SK-N-SH (cell line): ENCODE results near the gene SLC25A53. TPM values are rescaled to one million over a fixed set of nuclear protein-coding genes. Genes with fewer than 3 reads are reported as not detected.
A peak's percentile ranks its signal among the peaks of the same experiment; 100 is the strongest.

Experiments
- CTCF ChIA-PET: fragments of 300-600, 350-600 bp; formaldehyde crosslinking; extraction: SDS; loops from one replicate; lab custom pipeline; 2021; lab: Yijun Ruan, JAX
- POLR2A ChIA-PET: fragments of 350-600 bp; sonication (Branson Sonifier 250); formaldehyde crosslinking; extraction: SDS; loops from one replicate; lab custom pipeline; 2020; ENCODE audit warnings: antibody characterized with exemption, inconsistent platforms; lab: Yijun Ruan, JAX
- DNase-seq: peaks from one replicate; pipeline ENCODE4 v3.0.0; 2012
- H2AFZ ChIP-seq: fragments of 200-600 bp; sonication (generic); 2 replicates; pipeline ENCODE4 v1.8.1; 2016; ENCODE audit warnings: antibody characterized with exemption, mild to moderate bottlenecking, low read depth
- H3F3A ChIP-seq: fragments of 200-600 bp; sonication (generic); replicated peaks from 2 replicates; pipeline ENCODE3; 2016; ENCODE audit warnings: antibody characterized with exemption, mild to moderate bottlenecking; ENCODE audit not compliant: insufficient read depth
- H3K27ac ChIP-seq, 2 experiments: fragments of 200-500 bp in 1 of 2; fragments of 200-600 bp in 1 of 2; sonication (Bioruptor generic) in 1 of 2; sonication (generic), shearing (Covaris generic) in 1 of 2; 2 replicates each; pipeline versions ENCODE4 v1.5.1 to v1.6.1; 2014 to 2016; ENCODE audit warnings: low read depth in 2 of 2, inconsistent platforms in 1 of 2, low read length in 1 of 2, mild to moderate bottlenecking in 1 of 2, mixed read lengths in 1 of 2
- H3K27me3 ChIP-seq: fragments of 200-600 bp; sonication (generic), shearing (Covaris generic); 2 replicates; pipeline ENCODE4 v1.6.1; 2016; ENCODE audit warnings: mixed run types; ENCODE audit not compliant: insufficient read depth
- H3K36me3 ChIP-seq, 2 experiments: fragments of 200-500 bp in 1 of 2; fragments of 200-600 bp in 1 of 2; sonication (Bioruptor generic) in 1 of 2; sonication (generic) in 1 of 2; replicated peaks in 1 of 2; 2 replicates each; pipeline versions ENCODE3 to v1.5.1; 2014 to 2016; ENCODE audit warnings: low read length in 1 of 2, mild to moderate bottlenecking in 1 of 2; ENCODE audit not compliant: insufficient read depth in 2 of 2, control insufficient read depth in 1 of 2
- H3K4me1 ChIP-seq, 2 experiments: fragments of 200-500 bp in 1 of 2; fragments of 200-600 bp in 1 of 2; sonication (Bioruptor generic) in 1 of 2; sonication (generic), shearing (Covaris generic) in 1 of 2; 2 replicates each; pipeline versions ENCODE4 v1.5.1 to v1.6.1; 2014 to 2016; ENCODE audit warnings: low read depth in 1 of 2, low read length in 1 of 2, mixed run types in 1 of 2; ENCODE audit not compliant: insufficient read depth in 2 of 2, control insufficient read depth in 1 of 2
- H3K4me2 ChIP-seq: fragments of 200-600 bp; sonication (generic), shearing (Covaris generic); 2 replicates; pipeline ENCODE4 v1.6.1; 2017; ENCODE audit warnings: mixed run types
- H3K4me3 ChIP-seq, 2 experiments: fragments of 200-500 bp in 1 of 2; fragments of 200-600 bp in 1 of 2; sonication (Bioruptor generic) in 1 of 2; sonication (generic), shearing (Covaris generic) in 1 of 2; 2 replicates each; pipeline versions ENCODE4 v1.5.1 to v1.8.1; 2014 to 2016; ENCODE audit warnings: low read depth in 2 of 2, inconsistent platforms in 1 of 2, low read length in 1 of 2, mild to moderate bottlenecking in 1 of 2, mixed read lengths in 1 of 2, moderate library complexity in 1 of 2
- H3K79me2 ChIP-seq: fragments of 200-600 bp; sonication (generic); 2 replicates; pipeline ENCODE4 v1.8.1; 2017; ENCODE audit warnings: mild to moderate bottlenecking; ENCODE audit not compliant: insufficient read depth
- H3K9ac ChIP-seq: fragments of 200-600 bp; sonication (generic); 2 replicates; pipeline ENCODE4 v1.6.1; 2017; ENCODE audit warnings: mixed run types
- H3K9me2 ChIP-seq: fragments of 200-600 bp; sonication (generic); 2 replicates; pipeline ENCODE4 v1.6.1; 2017; ENCODE audit warnings: mixed run types
- H3K9me3 ChIP-seq: fragments of 200-600 bp; sonication (generic); 2 replicates; pipeline ENCODE4 v1.6.1; 2017; ENCODE audit warnings: mixed run types, mild to moderate bottlenecking, moderate library complexity
- H4K20me1 ChIP-seq: fragments of 200-600 bp; sonication (generic); 2 replicates; pipeline ENCODE4 v1.6.1; 2017; ENCODE audit warnings: mild to moderate bottlenecking, mixed run types; ENCODE audit not compliant: insufficient read depth
- CHD2 ChIP-seq: fragments of 150-350 bp; IDR thresholded peaks from 2 replicates; pipeline ENCODE4 v1.6.1; 2018; ENCODE audit warnings: low read length; ENCODE audit not compliant: partially characterized antibody
- ELF1 ChIP-seq: IDR thresholded peaks from 2 replicates; pipeline ENCODE4 v1.4.0; 2012
- EZH2phosphoT487 ChIP-seq: fragments of 200-600 bp; sonication (generic); IDR thresholded peaks from 2 replicates; pipeline ENCODE4 v1.6.1; 2017; ENCODE audit warnings: low read depth, mixed run types, mild to moderate bottlenecking, antibody characterized with exemption, moderate library complexity, borderline replicate concordance
- FOSL2 ChIP-seq: IDR thresholded peaks from 2 replicates; pipeline ENCODE4 v1.4.0; 2012; ENCODE audit warnings: low read depth, mild to moderate bottlenecking, moderate library complexity, borderline replicate concordance
- GABPA ChIP-seq: IDR thresholded peaks from 2 replicates; pipeline ENCODE4 v1.4.0; 2012; ENCODE audit warnings: low read depth, mild to moderate bottlenecking
- JUND ChIP-seq: IDR thresholded peaks from 2 replicates; pipeline ENCODE4 v1.4.0; 2012
- MEF2A ChIP-seq: IDR thresholded peaks from 2 replicates; pipeline ENCODE4 v1.4.0; 2012; ENCODE audit warnings: low read depth, borderline replicate concordance
- MXI1 ChIP-seq: IDR thresholded peaks from 2 replicates; pipeline ENCODE4 v1.6.1; 2012; ENCODE audit warnings: mild to moderate bottlenecking, low read depth, low read length, improper control_type of control experiment
- NFIC ChIP-seq: IDR thresholded peaks from 2 replicates; pipeline ENCODE4 v1.4.0; 2012; ENCODE audit warnings: borderline replicate concordance
- RAD21 ChIP-seq: IDR thresholded peaks from 2 replicates; pipeline ENCODE4 v1.6.1; 2012; ENCODE audit warnings: mild to moderate bottlenecking, low read length
- RFX5 ChIP-seq: IDR thresholded peaks from 2 replicates; pipeline ENCODE4 v1.6.1; 2012; ENCODE audit warnings: mild to moderate bottlenecking, improper control_type of control experiment, low read length
- SIN3A ChIP-seq: IDR thresholded peaks from 2 replicates; pipeline ENCODE4 v1.6.1; 2012; ENCODE audit warnings: low read depth, mild to moderate bottlenecking, low read length, moderate library complexity, borderline replicate concordance
- SMC3 ChIP-seq: IDR thresholded peaks from 2 replicates; pipeline ENCODE4 v1.6.1; 2012; ENCODE audit warnings: low read depth, low read length, improper control_type of control experiment
- TAF1 ChIP-seq: IDR thresholded peaks from 2 replicates; pipeline ENCODE4 v1.6.1; 2012; ENCODE audit warnings: low read depth, mild to moderate bottlenecking, low read length, moderate library complexity, borderline replicate concordance
- TCF12 ChIP-seq: IDR thresholded peaks from 2 replicates; pipeline ENCODE4 v1.4.0; 2012
- TEAD4 ChIP-seq: IDR thresholded peaks from 2 replicates; pipeline ENCODE4 v1.4.0; 2012; ENCODE audit warnings: mild to moderate bottlenecking, borderline replicate concordance; ENCODE audit not compliant: insufficient read depth
- WGBS: methylation state at CpG from one replicate; pipeline ENCODE4 v1.1.6; 2017; ENCODE audit warnings: low lambda C conversion rate; 5-methylcytosine and 5-hydroxymethylcytosine counted together
- polyA plus RNA-seq, 3 experiments: library from polyadenylated mRNA; depleted of rRNA; stranded (reverse); fragments of >200 nt; gene quantifications; 2 replicates each; pipeline ENCODE4 v1.2.3, GENCODE V29; 2012
- TF ChIP-seq, protein P1 (sequence below): IDR thresholded peaks from 2 replicates; pipeline ENCODE4 v1.6.1; 2012; ENCODE audit warnings: mild to moderate bottlenecking, low read depth, low read length, moderate library complexity
- TF ChIP-seq, protein P2 (sequence below): IDR thresholded peaks from 2 replicates; pipeline ENCODE4; 2012
- TF ChIP-seq, protein P3 (sequence below): fragments of 150-350 bp; IDR thresholded peaks from 2 replicates; pipeline ENCODE4 v1.6.1; 2016; ENCODE audit warnings: mild to moderate bottlenecking, low read depth, low read length
- TF ChIP-seq, protein P4 (sequence below): IDR thresholded peaks from 2 replicates; pipeline ENCODE4 v1.4.0; 2012; ENCODE audit warnings: low read depth, borderline replicate concordance
- TF ChIP-seq, protein P5 (sequence below): IDR thresholded peaks from 2 replicates; pipeline ENCODE4 v1.4.0; 2012; ENCODE audit warnings: low read depth
- TF ChIP-seq, protein P6 (sequence below): fragments of 200-600 bp; sonication (generic); IDR thresholded peaks from 2 replicates; pipeline ENCODE4 v1.6.1; 2017; ENCODE audit warnings: antibody characterized with exemption, mild to moderate bottlenecking, moderate library complexity

SLC25A53 gene, protein sequence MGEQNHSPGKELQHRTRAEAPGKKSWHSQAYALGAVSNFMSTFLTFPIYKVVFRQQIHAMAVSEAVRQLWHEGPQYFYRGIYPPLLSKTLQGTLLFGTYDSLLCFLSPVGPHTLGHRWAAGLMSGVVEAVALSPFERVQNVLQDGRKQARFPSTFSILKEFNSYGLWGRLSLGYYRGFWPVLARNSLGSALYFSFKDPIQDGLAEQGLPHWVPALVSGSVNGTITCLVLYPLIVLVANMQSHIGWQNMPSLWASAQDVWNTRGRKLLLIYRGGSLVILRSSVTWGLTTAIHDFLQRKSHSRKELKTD
- 5.6 and 5.9 TPM in 2 replicates for polyA plus RNA-seq (2012; rRNA removed)
- polyA plus RNA-seq (2012; cell fraction: cytosol; rRNA removed), result 4.9 and 5.6 TPM in 2 replicates
- 4.9 and 5.2 TPM in 2 replicates for polyA plus RNA-seq (2012; cell fraction: nucleus; rRNA removed)

DNA sequence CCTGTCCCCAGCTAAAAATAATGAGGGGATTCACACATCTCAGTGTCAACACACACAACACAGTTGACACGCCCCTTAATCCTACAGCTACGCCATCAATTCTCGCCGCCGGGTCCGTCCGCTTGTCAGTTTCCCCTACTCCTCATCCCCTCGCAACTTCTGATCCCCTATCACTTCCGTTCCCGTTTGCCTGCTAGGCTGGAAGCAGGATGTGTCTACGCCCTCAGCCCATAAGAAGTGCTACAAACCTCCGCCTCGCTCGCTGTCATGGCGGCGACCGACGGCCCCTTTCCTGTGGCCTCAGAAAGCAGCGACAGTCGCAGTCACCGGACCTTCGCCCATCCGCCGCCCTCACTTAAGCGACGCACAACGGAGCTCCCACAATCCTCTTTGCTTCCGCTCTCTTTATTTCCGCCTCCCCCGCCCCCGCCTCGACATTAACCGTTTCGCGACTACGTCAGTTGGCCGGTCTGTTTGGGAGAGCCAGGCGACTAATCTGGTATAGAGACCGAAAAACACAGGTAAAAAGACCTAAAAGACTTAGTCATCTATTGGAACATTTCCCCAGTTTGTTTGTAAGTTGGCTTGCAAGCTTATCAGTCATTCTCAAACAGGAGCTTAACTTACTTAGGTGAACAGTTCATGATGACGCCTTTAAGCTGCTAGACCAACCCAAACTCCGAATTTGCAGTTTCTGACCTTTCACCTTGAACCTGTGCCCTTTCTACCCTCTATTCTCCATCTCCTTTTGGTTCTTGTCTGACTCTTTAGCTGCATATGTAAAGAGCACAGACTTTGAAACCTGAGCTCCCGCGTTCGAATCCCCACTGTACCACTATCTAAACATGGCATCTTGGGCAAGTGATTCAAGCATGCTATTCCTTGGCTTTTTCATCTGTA, at the start of gene SLC25A53:
Gene SLC25A53, minus strand, starts transcription at position 380 of the 900 bp plus-strand sequence. CDS start 51,752 bp downstream, outside the sequence.
- Histone ChIP-seq H2AFZ (peak within 1 kb of the TSS; percentile 84), H3F3A (peaks cover 2% of the 10 kb centered on the region), H3K27ac (peak within 1 kb of the TSS; percentile 87 to 93), H3K9me3 (no peaks in the 10 kb centered on the region), H3K4me1 (no peaks in the 10 kb centered on the region; a peak in 1 of 4 replicates), H4K20me1 (no peaks in the 10 kb centered on the region), H3K36me3 (peaks cover 0 to 3% of the 10 kb centered on the region in 2 experiments), H3K9ac (peak within 1 kb of the TSS; percentile 75), H3K9me2 (no peaks in the 10 kb centered on the region), H3K27me3 (no peaks in the 10 kb centered on the region), H3K4me2 (peak within 1 kb of the TSS; percentile 66), H3K4me3 (peak within 1 kb of the TSS; percentile 66), H3K79me2 (peaks cover 13% of the 10 kb centered on the region)
- ChIA-PET POLR2A (interaction anchor here (1.6 kb wide), 1 partner anchor 9 kb away, joined by 11 read pairs; the partner anchor contains the start of gene FAM199X), CTCF (interaction anchor here (1.5 to 2.3 kb wide), 2 partner anchors 9 to 20 kb away, joined by 8 to 15 read pairs; partner anchors contain the start of gene FAM199X)
- 24% methylated on average over 43 of the region's 44 CpGs for WGBS
- peak; percentile 67 for DNase-seq
- TF ChIP-seq SIN3A (no peak), TAF1 (peak; percentile 29; the same call in 1 of the 2 replicates), GABPA (peak; percentile 85), MEF2A (no peak), NFIC (no peak), MXI1 (0 out of 2 replicates have a peak, but pooled peaks have one; percentile 26), EZH2phosphoT487 (no peak), CHD2 (no peak), FOSL2 (no peak), RFX5 (no peak), ELF1 (peak; percentile 72), SMC3 (no peak), RAD21 (no peak), TCF12 (no peak), TEAD4 (no peak), JUND (no peak)
- TF ChIP-seq, protein P1, sequence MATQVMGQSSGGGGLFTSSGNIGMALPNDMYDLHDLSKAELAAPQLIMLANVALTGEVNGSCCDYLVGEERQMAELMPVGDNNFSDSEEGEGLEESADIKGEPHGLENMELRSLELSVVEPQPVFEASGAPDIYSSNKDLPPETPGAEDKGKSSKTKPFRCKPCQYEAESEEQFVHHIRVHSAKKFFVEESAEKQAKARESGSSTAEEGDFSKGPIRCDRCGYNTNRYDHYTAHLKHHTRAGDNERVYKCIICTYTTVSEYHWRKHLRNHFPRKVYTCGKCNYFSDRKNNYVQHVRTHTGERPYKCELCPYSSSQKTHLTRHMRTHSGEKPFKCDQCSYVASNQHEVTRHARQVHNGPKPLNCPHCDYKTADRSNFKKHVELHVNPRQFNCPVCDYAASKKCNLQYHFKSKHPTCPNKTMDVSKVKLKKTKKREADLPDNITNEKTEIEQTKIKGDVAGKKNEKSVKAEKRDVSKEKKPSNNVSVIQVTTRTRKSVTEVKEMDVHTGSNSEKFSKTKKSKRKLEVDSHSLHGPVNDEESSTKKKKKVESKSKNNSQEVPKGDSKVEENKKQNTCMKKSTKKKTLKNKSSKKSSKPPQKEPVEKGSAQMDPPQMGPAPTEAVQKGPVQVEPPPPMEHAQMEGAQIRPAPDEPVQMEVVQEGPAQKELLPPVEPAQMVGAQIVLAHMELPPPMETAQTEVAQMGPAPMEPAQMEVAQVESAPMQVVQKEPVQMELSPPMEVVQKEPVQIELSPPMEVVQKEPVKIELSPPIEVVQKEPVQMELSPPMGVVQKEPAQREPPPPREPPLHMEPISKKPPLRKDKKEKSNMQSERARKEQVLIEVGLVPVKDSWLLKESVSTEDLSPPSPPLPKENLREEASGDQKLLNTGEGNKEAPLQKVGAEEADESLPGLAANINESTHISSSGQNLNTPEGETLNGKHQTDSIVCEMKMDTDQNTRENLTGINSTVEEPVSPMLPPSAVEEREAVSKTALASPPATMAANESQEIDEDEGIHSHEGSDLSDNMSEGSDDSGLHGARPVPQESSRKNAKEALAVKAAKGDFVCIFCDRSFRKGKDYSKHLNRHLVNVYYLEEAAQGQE, result no peak
- TF ChIP-seq, protein P2, sequence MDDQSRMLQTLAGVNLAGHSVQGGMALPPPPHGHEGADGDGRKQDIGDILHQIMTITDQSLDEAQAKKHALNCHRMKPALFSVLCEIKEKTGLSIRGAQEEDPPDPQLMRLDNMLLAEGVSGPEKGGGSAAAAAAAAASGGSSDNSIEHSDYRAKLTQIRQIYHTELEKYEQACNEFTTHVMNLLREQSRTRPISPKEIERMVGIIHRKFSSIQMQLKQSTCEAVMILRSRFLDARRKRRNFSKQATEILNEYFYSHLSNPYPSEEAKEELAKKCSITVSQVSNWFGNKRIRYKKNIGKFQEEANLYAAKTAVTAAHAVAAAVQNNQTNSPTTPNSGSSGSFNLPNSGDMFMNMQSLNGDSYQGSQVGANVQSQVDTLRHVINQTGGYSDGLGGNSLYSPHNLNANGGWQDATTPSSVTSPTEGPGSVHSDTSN, result 0 out of 2 replicates have a peak, but pooled peaks have one; percentile 10
- TF ChIP-seq, protein P3, sequence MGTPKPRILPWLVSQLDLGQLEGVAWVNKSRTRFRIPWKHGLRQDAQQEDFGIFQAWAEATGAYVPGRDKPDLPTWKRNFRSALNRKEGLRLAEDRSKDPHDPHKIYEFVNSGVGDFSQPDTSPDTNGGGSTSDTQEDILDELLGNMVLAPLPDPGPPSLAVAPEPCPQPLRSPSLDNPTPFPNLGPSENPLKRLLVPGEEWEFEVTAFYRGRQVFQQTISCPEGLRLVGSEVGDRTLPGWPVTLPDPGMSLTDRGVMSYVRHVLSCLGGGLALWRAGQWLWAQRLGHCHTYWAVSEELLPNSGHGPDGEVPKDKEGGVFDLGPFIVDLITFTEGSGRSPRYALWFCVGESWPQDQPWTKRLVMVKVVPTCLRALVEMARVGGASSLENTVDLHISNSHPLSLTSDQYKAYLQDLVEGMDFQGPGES, result no peak
- TF ChIP-seq, protein P4, sequence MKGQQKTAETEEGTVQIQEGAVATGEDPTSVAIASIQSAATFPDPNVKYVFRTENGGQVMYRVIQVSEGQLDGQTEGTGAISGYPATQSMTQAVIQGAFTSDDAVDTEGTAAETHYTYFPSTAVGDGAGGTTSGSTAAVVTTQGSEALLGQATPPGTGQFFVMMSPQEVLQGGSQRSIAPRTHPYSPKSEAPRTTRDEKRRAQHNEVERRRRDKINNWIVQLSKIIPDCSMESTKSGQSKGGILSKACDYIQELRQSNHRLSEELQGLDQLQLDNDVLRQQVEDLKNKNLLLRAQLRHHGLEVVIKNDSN, result no peak
- TF ChIP-seq, protein P5, sequence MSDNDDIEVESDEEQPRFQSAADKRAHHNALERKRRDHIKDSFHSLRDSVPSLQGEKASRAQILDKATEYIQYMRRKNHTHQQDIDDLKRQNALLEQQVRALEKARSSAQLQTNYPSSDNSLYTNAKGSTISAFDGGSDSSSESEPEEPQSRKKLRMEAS, result peak; percentile 26
- TF ChIP-seq, protein P6, sequence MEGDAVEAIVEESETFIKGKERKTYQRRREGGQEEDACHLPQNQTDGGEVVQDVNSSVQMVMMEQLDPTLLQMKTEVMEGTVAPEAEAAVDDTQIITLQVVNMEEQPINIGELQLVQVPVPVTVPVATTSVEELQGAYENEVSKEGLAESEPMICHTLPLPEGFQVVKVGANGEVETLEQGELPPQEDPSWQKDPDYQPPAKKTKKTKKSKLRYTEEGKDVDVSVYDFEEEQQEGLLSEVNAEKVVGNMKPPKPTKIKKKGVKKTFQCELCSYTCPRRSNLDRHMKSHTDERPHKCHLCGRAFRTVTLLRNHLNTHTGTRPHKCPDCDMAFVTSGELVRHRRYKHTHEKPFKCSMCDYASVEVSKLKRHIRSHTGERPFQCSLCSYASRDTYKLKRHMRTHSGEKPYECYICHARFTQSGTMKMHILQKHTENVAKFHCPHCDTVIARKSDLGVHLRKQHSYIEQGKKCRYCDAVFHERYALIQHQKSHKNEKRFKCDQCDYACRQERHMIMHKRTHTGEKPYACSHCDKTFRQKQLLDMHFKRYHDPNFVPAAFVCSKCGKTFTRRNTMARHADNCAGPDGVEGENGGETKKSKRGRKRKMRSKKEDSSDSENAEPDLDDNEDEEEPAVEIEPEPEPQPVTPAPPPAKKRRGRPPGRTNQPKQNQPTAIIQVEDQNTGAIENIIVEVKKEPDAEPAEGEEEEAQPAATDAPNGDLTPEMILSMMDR, result no peak
